Measurements from ENCODE around the gene CCL11. TPM values are rescaled to one million over a fixed set of nuclear protein-coding genes. Genes with fewer than 3 reads are reported as not detected.

The CCL11 gene
- total and polyA plus RNA-seq, 2 of the 8 experiments (the other 6 are each of a cell fraction or from before 2014, with no cell fraction given): not detected

- Histone ChIP-seq H3K4me2 (ENCODE audit: insufficient read depth in 1 of 2, low read depth in 2 of 2, low read length in 2 of 2) (no peak overlapping the region), H3K9me3 (ENCODE audit: insufficient read depth in 2 of 2, low read depth in 1 of 2, low read length in 1 of 2) (no peaks in the 10 kb centered on the region), H3K56ac (replicated peaks; ENCODE audit: insufficient read length, low read depth, low read length) (no peak overlapping the region), H4K8ac (ENCODE audit: extremely low read depth, insufficient read depth, low read length) (no peak overlapping the region), H2AFZ (ENCODE audit: low read length) (no peak overlapping the region), H3K4me1 (replicated peaks in 1 of 4; ENCODE audit: control insufficient read depth in 3 of 4, insufficient read depth in 4 of 4, low read length in 3 of 4) (peaks cover 0 to 2% (median 0%) of the 10 kb centered on the region in 4 experiments; a peak in 1 of 7 replicates), H3K23ac (ENCODE audit: insufficient read length) (no peak overlapping the region), H3K4ac (replicated peaks; ENCODE audit: insufficient read length, low read depth, low read length) (no peak overlapping the region), H3K4me3 (ENCODE audit: extremely low read depth in 1 of 4, insufficient read depth in 2 of 4, low read depth in 3 of 4, low read length in 4 of 4) (no peak overlapping the region), H4K91ac (replicated peaks; ENCODE audit: insufficient read length, low read length) (no peak overlapping the region), H3K18ac (ENCODE audit: extremely low read depth, low read length) (no peak overlapping the region), H3K79me2 (ENCODE audit: control insufficient read depth in 1 of 2, insufficient read depth in 2 of 2, low read length in 2 of 2) (no peaks in the 10 kb centered on the region), H3K23me2 (ENCODE audit: low read depth, low read length) (no peaks in the 10 kb centered on the region), H3K27ac (ENCODE audit: low read depth, low read length) (no peak overlapping the region), H3K79me1 (ENCODE audit: low read depth, low read length) (no peaks in the 10 kb centered on the region), H2BK15ac (ENCODE audit: low read length) (no peak overlapping the region), H2BK5ac (ENCODE audit: low read depth, low read length) (no peak overlapping the region), H3K27me3 (replicated peaks in 1 of 4; ENCODE audit: control insufficient read depth in 3 of 4, extremely low read depth in 1 of 4, insufficient read depth in 3 of 4, low read length in 3 of 4) (no peaks in the 10 kb centered on the region), H3K9ac (replicated peaks in 1 of 4; ENCODE audit: extremely low read depth in 1 of 4, low read depth in 3 of 4, low read length in 3 of 4) (no peak overlapping the region), H2BK20ac (ENCODE audit: low read length) (no peak overlapping the region), H4K5ac (ENCODE audit: insufficient read length, low read depth, low read length) (no peak overlapping the region), H3K14ac (ENCODE audit: insufficient read length) (no peak overlapping the region), H2AK5ac (ENCODE audit: low read depth, low read length) (no peak overlapping the region), H3K36me3 (ENCODE audit: control insufficient read depth in 2 of 4, insufficient read depth in 4 of 4, low read length in 3 of 4) (no peaks in the 10 kb centered on the region), H4K20me1 (replicated peaks in 1 of 2; ENCODE audit: control insufficient read depth in 1 of 2, insufficient read depth in 2 of 2, low read length in 2 of 2) (no peaks in the 10 kb centered on the region), H2BK120ac (replicated peaks; ENCODE audit: low read depth, low read length) (no peak overlapping the region), H2BK12ac (ENCODE audit: low read depth, low read length) (no peak overlapping the region)
- POLR2A ChIA-PET (ENCODE audit: partially characterized antibody): no interaction called here
- DNase-seq (ENCODE audit: low read depth in 1 of 2, low spot score in 2 of 2) (no peak), FAIRE-seq (no peak)
- CTCF ChIA-PET (ENCODE audit: partially characterized antibody): interaction anchor here (0.5 to 3.1 kb wide), 6 partner anchors 20 to 913 kb away, joined by 3 to 22 read pairs (median 5); partner anchors contain the start of gene CCL2
- WGBS, 2 experiments (ENCODE audit: extremely low coverage in 1 of 2, insufficient coverage in 1 of 2, insufficient read length in 1 of 2, insufficient replicate concordance in 2 of 2, low coverage in 1 of 2, low lambda C conversion rate in 2 of 2, missing lambda C conversion rate in 1 of 2): 92% methylated on average over 6 of the region's 6 CpGs; no CpG with 5 or more reads in 1 of the 2 experiments
- TF ChIP-seq SP1 (IDR thresholded peaks at IDR 0.05; ENCODE audit: low read depth, low read length) (no peak), HDAC2 (IDR thresholded peaks at IDR 0.05; ENCODE audit: borderline replicate concordance in 1 of 2, low read depth in 2 of 2, low read length in 2 of 2) (no peak), CEBPB (IDR thresholded peaks at IDR 0.05; ENCODE audit: low read depth, low read length) (no peak), POU5F1 (IDR thresholded peaks at IDR 0.05; ENCODE audit: low read depth, low read length) (no peak), TEAD4 (IDR thresholded peaks at IDR 0.05; ENCODE audit: low read depth, low read length) (no peak), CHD1 (IDR thresholded peaks at IDR 0.05; ENCODE audit: low read depth, low read length) (no peak), TCF12 (IDR thresholded peaks at IDR 0.05; ENCODE audit: low read depth, low read length) (no peak), BACH1 (IDR thresholded peaks at IDR 0.05; ENCODE audit: low read length) (no peak), CTCF (IDR thresholded peaks at IDR 0.05; ENCODE audit: control extremely low read depth in 1 of 3, insufficient read depth in 1 of 3, low read depth in 1 of 3, low read length in 3 of 3) (no peak), BRCA1 (IDR thresholded peaks at IDR 0.05; ENCODE audit: low read depth, low read length) (no peak), ASH2L (IDR thresholded peaks at IDR 0.05; ENCODE audit: low read length) (no peak), POLR2A (IDR thresholded peaks at IDR 0.05; ENCODE audit: control extremely low read depth in 1 of 2, low read depth in 2 of 2, low read length in 2 of 2) (no peak), CBX5 (IDR thresholded peaks at IDR 0.05; ENCODE audit: low read depth, low read length) (no peak)
Measured at GRCh38 chr17:34236281-34236892, 49.2 kb upstream of the CCL11 start.
